GM19397 (cell line): ENCODE results near the gene GATA5.
"Not testable (repeated sequence)": the region's sequence is repeated elsewhere in the genome, so short reads cannot be mapped to it uniquely, and the experiment has no call there.

Experiments
- ATAC-seq: cut with Tn5 transposase; IDR thresholded peaks from one replicate; pipeline ENCODE4 v1.9.1; 2021; ENCODE audit warnings: mild to moderate bottlenecking, moderate library complexity; ENCODE audit not compliant: unreplicated experiment

Gene GATA5

DNA sequence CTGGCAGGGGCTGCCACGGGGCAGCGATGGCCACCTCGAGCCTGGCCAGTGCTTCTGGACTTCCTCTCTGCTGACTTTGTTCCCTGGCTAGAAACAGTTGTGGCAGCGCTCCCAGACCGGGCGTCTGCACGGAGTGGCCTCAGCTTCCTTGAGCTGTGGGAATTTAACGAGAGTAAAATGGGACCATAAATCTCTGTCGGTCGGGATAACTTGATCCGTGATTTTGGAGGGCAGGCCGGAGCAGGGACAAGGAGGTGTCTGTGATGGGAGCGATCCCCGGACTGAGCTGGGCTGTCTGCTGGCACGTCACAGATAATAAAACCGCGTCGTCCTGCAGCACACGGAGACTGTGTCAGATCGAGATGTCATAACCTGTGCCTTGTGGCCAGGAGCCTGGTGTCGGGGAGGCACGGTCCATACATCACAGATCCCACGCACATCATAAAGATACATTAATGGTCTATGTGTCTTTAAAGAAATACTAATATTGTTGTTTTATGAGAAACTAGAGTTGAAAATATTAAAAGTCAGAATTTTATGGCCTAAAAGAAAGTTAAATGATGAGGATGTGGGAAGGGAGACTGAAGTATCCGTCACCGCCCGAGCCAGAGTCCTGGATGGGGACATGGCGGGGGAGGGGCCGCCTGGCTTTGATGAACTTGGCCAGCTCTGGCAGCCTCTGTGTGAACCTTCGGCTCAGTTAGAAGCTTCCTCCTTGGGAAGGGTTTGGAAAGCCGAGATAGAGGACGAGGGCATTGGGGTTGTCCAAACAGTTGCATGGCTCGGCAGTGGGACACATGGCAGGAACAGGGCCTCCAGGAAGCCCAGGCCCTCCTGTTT, 41.9 kb downstream of the GATA5 start:
- ATAC-seq: no peak

DNA sequence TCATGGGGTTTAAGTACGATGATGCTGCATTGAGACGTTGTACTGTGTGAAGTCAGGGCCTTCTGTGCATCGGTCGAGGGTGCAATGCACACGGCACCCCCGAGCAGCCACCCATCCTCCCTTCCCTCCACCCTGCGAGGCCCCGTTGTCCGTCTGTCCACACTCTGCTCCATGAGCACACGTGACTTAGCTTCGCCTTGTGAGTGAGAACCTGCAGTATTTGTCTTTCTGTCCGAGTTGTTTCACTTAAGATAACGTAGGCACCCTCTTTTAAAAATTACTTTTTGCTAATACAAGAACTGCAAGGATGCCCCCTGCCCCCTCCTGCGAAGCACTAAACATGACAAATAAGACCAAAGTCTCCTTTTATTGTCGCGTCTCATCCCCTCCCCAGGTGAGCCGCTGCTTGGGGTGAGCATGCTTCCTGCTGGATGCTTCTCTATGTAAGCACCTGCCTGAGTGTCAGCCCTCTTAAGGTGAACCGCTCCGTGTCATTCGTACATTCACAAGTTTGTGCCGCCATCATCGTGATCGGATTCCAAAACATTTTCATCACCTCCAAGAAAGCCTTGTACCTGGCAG, 44.8 kb downstream of the GATA5 start:
- ATAC-seq: no peak

DNA sequence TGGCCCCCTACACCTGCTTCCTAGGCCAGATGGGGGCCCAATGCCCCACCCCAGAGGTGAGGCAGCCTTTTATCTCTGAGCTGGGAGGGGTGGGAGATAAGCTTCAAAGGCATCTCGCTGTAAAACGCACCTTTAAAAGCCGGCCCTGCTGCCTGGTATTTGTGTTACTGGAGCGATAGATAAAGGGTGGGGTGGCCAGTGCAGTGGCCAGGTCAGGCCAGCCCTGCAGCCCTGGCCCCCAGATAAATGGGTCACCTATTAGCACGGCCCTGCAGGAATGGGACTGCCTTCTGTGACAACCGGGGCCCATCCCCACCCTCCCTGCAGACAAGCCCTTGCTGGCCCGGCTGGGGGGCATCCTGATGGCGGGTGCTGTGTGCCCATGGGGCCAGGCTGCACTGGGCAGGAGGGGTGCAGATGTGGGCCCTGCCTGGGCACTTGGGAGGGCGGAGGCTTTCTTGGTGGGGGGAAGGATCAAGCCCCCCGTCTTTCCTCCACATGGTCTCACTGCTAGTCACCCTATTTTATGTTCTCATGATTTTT, 45.4 kb downstream of the GATA5 start:
- ATAC-seq: no peak

DNA sequence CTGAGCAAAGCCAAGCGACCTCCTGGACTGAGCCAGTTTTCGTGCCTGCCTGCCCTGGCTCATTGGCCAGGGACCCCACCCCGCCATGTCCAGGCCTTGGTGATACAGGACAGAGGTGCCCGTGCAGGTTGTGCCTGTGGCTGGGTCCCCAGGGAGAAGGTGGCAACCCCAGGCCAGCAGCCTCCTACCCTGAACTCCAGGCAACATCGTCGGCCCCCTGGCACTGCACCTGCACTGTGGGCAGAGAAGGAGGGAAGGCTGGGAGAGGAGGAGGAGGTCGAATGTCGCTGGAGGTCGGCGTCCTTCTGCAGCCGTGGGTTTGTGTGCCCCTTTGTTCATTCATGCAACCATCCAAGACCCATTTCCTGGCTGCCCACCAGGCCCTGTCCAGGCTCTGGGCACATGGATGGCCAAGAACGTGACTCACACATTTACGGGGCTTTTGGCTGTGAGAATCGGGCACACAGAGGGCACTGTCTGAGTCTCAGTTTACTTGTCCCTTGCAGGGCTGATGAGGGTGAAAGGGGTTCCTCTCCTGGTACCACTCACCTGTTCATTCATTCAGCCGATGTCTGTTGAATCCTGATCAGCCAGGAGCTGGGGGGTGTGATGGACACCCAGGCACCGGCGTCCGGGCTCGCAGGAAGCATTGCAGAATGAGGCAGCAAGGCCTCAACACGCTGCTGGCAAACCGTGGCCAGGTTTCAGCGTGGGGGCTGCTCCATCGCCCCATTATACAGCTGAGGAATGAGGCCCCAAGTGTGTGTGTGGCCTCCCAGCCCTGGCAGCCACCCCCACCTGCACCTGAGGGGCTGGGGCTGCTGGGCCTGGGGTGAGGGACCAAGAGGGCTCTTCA, 46.1 kb downstream of the GATA5 start:
- ATAC-seq: no peak

DNA sequence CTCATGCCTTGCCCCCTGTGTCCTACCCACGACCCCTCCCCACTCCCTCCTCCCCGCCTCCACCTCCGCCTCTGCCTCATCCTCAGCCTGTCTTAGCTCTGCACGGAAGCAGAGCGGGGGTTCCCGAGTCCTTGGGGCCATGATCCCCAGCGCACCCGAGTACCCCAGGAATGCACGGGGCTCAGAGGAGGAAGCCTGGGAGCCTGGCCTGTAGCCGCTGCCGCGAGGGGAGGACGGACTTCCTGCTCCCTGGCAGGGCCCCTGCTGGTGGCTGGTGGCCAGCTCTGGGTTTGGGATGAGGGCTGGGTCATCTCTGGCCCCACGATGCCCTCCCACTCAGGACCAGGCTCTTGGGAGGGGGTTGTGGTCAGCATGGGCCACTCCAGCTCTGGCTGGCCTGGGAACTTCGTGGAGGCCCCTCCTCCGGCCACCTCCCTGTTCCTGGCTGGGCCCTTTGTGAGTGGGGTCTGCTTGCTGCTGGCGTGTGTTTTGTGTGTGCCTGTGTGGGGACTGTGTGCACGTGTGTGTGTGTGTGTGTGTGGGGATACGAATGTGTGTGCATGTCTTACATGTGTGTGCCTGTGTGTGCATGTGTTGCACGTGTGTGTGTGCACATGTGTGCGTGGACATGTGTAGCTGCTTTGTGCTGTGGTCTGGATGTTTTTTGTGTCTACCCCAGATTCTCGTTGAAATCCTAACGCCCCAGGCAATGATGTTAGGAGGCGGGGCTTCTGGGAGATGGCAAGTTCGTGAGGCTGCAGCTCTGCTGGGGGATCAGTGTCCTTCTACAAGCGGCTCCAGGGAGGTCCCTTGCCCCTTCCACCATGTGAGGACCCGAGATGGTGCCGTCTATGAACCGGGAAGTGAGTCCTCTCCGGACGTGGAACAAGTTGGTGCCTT, 47.1 kb downstream of the GATA5 start:
- ATAC-seq: no peak

DNA sequence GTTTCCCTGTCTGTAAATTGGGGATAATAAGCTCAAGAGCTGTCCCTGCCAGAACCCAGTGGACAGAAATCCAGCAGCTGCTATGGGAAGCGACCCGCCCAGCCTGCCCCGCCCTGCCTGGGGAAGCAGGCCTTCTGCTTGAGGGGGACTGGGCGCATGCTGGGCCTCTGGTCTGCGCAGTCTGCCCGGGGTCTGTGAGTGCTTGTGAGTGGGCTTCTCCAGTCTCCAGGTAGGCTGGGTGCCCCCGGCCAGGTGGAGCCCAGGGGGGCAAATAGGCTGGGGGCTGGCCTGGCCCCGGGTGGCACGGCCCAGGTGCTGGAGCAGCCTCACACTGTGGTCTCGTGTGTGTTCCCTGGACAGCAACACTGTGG, 47.8 kb downstream of the GATA5 start:
- no peak for ATAC-seq

DNA sequence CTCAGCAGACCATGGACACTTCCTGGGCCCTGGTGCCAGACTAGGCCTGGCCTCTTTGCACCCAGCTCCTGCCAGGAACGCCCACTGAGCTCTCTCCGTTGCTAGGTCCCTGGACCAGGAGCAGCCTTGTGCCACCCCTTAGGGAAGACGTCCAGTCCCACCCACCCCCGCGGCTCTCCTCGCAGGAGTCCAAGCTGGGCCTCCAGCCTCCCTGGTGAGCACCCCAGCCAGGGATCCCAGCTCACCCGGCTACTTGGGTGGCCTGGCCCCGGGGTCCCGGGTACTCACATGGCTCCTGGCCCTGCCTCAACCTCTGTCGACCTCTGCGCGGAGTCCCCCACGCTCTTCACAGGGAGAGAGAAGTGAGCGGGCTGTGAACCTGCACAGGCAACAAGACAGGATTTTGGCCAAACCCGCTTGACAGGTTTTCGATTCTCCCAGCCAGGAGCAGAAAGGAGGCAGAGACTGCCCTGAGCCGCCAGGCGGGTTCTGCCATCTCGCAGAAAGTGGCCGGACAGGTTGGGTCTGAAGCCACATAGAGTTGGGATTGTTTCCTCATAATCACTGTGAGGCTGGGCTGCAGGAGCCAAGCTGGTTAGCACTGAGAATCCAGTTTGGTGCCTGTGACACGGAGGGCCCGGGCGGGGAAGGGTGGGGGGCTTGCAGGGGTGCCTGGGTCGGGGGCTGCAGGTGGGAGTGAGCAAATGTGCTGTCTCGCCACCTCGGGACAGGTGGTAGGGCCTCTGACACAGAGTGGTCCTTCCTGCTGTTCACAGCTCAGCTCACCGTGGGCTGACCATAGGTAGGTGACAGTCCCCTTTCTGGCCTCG, 48.4 kb downstream of the GATA5 start, which contains the start of gene RBBP8NL:
TSS of gene RBBP8NL (minus strand) at position 368 of the 830 bp plus-strand sequence. CDS start 7,892 bp downstream, outside the sequence.
- ATAC-seq: no peak

DNA sequence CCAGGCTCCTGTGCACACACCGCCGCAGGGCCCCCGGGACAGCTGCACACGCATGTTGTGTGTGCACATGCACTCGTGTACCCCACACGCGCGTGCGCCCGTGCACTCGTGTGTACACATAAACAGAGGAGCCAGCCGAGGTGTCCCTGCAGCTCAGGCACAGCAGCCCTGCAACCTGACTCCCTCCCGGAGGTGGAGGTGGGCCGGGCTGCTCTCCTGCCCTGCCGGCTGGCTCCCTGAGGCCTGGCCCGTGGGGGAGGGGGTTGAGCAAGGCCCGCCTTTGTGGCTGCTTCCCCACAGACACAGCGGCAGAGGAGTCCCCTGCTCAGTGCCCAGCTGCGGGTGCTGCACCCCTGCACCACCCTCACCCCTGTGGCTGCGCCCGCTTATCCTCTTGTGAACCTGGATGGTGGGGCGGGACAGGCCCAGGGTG, 49.1 kb downstream of the GATA5 start:
- ATAC-seq: no peak

DNA sequence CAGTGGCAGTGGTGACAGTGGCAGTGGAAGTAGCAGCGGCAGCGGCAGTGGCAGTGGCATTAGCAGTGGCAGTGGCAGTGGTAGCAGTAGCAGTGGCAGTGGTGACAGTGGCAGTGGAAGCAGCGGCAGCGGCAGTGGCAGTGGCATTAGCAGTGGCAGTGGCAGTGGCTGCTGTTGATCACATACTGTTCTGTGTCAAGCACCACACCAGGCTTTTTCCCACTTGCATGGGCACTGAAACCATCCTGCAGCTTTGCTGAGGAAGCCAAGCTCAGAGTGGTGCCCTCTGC, 49.8 kb downstream of the GATA5 start:
- not testable (repeated sequence) for ATAC-seq

DNA sequence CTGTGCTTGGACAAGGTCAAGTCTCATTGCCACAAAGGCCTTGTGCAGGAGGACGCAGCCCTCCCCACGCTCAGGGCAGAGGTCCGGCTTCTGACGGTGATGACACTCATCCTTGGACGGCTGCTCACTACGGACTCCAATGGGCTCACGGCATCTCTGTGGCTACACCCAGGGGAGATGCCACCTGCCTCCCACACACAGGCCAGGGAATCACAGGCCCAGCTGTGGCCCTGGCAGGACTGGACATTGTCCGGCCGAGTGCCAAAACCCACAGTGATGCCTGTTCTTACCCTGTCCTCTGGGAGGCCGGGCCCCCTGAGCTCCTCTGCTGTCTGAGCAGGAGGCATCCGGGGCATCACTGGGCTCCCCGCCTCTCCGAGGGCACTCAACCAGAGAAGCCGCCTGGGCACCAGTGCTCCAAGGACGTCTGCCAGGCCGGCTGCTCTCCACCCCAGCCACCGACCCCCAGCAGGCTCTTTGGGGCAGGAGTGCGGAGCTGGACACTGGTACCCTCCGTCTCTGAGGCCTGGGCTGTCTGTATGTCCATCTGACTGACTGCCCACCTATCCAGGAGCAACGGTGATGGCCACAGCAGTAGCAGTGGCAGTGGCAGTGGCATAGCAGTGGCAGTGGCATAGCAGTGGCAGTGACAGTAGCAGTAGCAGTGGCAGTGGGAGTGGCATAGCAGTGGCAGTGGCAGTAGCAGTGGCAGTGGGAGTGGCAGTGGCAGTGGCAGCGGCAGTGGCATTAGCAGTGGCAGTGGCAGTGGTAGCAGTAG, 50.3 kb downstream of the GATA5 start:
- ATAC-seq: no peak

DNA sequence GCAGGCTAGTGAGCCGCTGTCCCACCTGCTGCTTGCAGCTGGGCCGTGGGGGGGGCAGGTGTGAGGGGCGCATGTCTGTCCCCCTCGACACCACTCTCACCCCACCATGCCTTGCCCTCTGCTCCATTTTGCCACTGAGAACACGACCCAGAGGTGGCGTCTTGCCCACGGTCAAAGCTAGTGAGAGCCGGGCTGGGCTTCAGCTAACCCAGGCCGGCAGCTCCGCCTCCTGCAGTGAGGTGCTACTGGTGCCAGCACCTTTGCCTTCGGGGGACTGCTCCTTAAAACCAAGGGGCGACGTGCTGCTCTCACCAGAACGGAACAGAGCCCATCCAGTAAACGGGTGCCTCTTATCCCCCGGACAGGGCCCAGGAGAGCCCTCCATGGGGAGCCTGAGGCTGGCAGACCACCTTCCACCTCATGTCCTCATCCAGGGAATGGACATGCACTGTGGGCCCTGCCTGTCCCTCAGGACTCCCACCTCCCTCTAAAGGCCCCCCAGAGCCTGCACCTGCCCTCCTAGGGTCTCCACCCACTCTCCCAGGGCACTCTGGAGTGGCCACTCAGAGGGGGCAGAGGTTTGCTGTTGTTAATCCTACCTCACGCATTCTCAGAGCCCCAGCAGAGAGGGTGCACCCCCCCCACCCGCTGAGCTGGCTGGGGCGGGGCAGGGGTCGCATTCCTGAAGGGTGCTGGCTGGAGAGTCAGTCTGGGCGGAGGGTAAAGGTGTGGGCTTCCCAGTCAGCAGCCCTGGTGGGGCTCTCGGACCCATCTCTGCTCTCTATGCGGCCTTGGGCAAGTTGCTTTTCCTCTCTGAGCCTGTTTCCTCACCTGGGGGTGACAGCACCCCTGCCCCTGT, 51.3 kb downstream of the GATA5 start:
- ATAC-seq: no peak

DNA sequence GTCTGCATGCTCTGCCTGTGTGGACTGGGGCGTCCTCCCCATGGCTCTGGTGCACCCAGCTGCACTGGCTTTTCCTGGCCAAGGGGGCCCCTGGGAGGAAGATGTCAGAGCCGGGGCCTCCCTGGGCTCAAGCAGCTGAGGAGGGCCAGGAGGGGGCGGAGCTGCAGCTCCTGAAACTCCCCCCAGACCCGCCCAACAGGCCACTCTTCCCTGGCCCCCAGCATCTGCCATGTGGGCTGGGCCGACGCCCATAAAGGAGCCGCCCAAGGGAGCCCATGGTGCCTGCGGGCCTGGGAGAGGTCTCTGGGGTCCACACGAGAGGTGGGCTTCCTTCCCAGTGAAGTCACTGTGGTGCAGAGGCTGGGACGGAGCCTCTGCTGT, 52.5 kb downstream of the GATA5 start:
- no peak for ATAC-seq

DNA sequence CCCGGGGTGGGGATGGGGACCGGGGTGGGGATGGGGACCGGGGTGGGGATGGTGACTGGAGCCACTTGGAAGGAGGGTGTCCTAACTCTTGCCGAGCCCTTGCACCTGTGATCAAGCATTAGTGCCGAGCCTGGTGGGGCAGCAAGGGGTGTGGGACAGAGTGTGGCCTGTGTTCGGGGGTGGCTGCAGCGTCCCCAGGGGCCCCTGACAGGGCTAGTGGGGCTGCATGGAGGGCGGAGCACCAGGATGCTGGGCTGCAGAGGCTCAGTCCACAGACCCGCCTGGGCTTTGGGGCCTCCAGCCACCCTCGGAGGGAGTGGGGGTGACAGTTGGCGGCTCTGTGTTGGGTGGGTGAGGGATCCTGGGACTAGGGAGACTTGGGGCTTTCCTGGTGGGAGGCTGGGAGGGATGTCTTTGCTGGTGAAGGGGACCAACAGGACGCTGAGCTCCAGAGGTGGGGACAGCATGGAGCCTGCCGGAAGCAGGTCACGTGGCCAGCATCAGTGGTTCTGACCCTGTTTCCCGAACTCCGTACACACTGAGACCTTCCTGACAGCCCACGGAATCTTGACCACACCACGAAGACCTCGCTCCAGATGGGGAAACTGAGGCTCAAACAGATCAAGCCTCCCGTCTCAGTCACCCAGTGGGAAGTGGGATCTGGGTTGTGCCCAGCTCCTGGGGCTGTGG, 53.0 kb downstream of the GATA5 start:
- no peak for ATAC-seq

DNA sequence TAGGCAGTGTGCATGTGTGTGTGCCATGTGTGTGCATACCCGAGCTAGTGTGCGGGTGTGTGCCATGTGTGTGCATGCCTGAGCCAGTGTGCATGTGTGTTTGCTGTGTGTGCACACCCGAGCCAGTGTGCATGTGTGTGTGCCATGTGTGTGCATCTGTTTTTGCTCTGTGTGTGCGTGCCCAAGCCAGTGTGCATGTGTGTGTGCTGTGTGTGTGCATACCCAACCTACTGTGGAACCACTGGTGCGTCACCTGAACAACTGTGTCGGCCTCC, 54.1 kb downstream of the GATA5 start:
- no peak for ATAC-seq

DNA sequence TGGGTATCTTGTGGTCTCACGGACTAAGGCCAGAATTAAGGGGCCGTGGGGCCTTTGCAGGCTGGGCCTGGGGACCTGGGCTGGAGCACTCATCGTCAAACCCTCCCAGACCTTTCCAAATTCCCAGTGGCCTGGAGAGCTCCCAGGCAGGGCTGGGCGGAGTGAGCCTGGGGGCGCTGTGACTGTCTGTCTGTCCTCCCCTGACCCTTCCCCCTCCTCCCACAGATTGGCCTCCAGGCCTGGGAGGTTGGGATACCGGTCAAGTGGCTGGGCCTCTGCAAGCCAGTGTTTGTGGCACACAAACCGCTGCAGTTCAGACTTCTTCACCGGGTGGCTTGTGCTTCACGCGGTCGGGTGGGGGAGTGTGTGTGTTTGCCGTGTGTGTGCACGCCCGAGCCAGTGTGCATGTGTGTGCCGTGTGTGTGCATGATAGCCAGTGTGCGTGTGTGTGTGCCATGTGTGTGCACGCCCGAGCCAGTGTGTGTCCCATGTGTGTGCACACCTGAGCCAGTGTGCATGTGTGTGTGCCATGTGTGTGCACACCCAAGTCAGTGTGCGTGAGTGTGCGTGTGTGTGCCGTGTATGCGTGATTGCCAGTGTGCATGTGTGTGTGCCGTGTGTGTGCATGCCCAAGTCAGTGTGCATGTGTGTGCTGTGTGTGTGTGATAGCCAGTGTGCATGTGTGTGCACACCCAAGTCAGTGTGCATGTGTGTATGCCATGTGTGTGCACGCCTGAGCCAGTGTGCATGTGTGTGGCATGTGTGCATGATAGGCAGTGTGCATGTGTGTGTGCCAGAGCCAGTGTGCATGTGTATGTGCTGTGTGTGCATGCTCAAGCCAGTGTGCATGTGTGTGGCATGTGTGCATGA, 54.7 kb downstream of the GATA5 start:
- no peak for ATAC-seq

DNA sequence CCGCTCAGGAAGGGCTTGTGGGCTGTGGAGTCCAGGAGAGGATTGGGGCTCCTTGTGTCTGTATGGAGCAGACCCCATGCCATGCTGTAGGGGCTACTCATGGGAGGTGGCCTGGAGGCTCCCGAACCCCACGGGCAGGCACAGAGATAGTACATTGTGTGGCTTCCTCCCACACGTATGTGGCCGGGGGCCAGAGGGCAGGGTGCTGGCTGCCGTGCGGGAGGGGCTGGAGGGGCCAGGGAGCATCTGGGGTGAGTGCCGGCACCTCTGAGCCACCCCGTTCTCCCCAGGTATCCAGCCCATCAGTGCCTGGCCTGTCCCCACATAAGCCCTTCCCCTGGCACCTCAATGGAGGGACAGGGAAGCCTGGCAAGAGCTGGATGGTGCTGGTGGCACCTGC, 56.0 kb downstream of the GATA5 start:
- no peak for ATAC-seq
